ENCODE measurements around the gene IL1R2. TPM values are rescaled to one million over a fixed set of nuclear protein-coding genes. Genes with fewer than 3 reads are reported as not detected.

IL1R2 gene
- total and polyA plus RNA-seq, 2 of the 8 experiments (the other 6 are each of a cell fraction or from before 2014, with no cell fraction given) = 0.06 TPM; not detected in 1

DNA sequence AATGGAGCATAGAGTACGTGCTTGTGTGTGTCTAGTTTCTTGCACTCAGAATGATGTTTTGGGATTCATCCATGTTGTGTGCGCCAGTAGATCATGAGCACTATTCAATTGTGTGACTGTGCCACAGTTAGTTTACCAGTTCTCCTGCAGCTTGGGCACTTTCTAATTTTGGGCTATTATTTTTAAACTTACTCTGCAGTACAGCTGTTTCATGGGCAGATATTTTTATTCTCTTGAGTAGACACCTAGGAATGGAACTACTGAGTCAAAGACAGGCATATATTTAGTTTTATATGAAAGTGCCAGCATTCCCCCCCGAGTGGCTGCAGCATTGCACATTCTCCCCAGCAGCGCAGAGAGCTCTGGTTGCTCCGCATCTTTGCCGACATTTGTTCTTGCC is 74.8 kb downstream of the IL1R2 start:
- Histone ChIP-seq H3K23ac (ENCODE audit: insufficient read length) (no peak overlapping the region), H2BK15ac (ENCODE audit: low read length) (no peak overlapping the region), H3K79me2 (ENCODE audit: control insufficient read depth in 1 of 2, insufficient read depth in 2 of 2, low read length in 2 of 2) (no peaks in the 10 kb centered on the region), H3K27ac (ENCODE audit: low read depth, low read length) (no peak overlapping the region), H3K27me3 (replicated peaks in 1 of 4; ENCODE audit: control insufficient read depth in 3 of 4, extremely low read depth in 1 of 4, insufficient read depth in 3 of 4, low read length in 3 of 4) (no peaks in the 10 kb centered on the region), H3K4ac (replicated peaks; ENCODE audit: insufficient read length, low read depth, low read length) (no peak overlapping the region), H3K36me3 (ENCODE audit: control insufficient read depth in 2 of 4, insufficient read depth in 4 of 4, low read length in 3 of 4) (no peaks in the 10 kb centered on the region), H3K4me1 (replicated peaks in 1 of 4; ENCODE audit: control insufficient read depth in 3 of 4, insufficient read depth in 4 of 4, low read length in 3 of 4) (no peaks in the 10 kb centered on the region; a peak in 1 of 7 replicates), H3K4me2 (ENCODE audit: insufficient read depth in 1 of 2, low read depth in 2 of 2, low read length in 2 of 2) (no peak overlapping the region), H3K23me2 (ENCODE audit: low read depth, low read length) (no peaks in the 10 kb centered on the region; the same call in 1 of the 2 replicates), H4K8ac (ENCODE audit: extremely low read depth, insufficient read depth, low read length) (no peak overlapping the region), H3K4me3 (ENCODE audit: extremely low read depth in 1 of 4, insufficient read depth in 2 of 4, low read depth in 3 of 4, low read length in 4 of 4) (no peak overlapping the region), H3K9me3 (ENCODE audit: insufficient read depth in 2 of 2, low read depth in 1 of 2, low read length in 1 of 2) (no peaks in the 10 kb centered on the region), H2BK120ac (replicated peaks; ENCODE audit: low read depth, low read length) (no peak overlapping the region), H2BK12ac (ENCODE audit: low read depth, low read length) (no peak overlapping the region), H3K79me1 (ENCODE audit: low read depth, low read length) (no peaks in the 10 kb centered on the region), H3K9ac (replicated peaks in 1 of 4; ENCODE audit: extremely low read depth in 1 of 4, low read depth in 3 of 4, low read length in 3 of 4) (no peak overlapping the region), H2BK5ac (ENCODE audit: low read depth, low read length) (no peak overlapping the region), H3K56ac (replicated peaks; ENCODE audit: insufficient read length, low read depth, low read length) (no peak overlapping the region), H4K91ac (replicated peaks; ENCODE audit: insufficient read length, low read length) (no peak overlapping the region), H4K20me1 (replicated peaks in 1 of 2; ENCODE audit: control insufficient read depth in 1 of 2, insufficient read depth in 2 of 2, low read length in 2 of 2) (no peaks in the 10 kb centered on the region), H2AFZ (ENCODE audit: low read length) (no peak overlapping the region), H3K18ac (ENCODE audit: extremely low read depth, low read length) (no peak overlapping the region), H2AK5ac (ENCODE audit: low read depth, low read length) (no peak overlapping the region), H4K5ac (ENCODE audit: insufficient read length, low read depth, low read length) (no peak overlapping the region), H3K14ac (ENCODE audit: insufficient read length) (no peak overlapping the region), H2BK20ac (ENCODE audit: low read length) (no peak overlapping the region)
- FAIRE-seq = no peak
- no peak for DNase-seq (ENCODE audit: low read depth in 1 of 2, low spot score in 2 of 2)
- ChIA-PET POLR2A (ENCODE audit: partially characterized antibody) (no interaction called here), CTCF (ENCODE audit: partially characterized antibody) (interaction anchor here (0.6 to 1.4 kb wide), 4 partner anchors 11 to 882 kb away, joined by 3 to 4 read pairs (median 3); no protein-coding TSS in a partner anchor)
- 73% methylated on average over 6 of the region's 6 CpGs; no CpG with 5 or more reads in 1 of the 2 experiments for WGBS, 2 experiments (ENCODE audit: extremely low coverage in 1 of 2, insufficient coverage in 1 of 2, insufficient read length in 1 of 2, insufficient replicate concordance in 2 of 2, low coverage in 1 of 2, low lambda C conversion rate in 2 of 2, missing lambda C conversion rate in 1 of 2)
- TF ChIP-seq, protein P1, sequence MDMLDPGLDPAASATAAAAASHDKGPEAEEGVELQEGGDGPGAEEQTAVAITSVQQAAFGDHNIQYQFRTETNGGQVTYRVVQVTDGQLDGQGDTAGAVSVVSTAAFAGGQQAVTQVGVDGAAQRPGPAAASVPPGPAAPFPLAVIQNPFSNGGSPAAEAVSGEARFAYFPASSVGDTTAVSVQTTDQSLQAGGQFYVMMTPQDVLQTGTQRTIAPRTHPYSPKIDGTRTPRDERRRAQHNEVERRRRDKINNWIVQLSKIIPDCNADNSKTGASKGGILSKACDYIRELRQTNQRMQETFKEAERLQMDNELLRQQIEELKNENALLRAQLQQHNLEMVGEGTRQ (IDR thresholded peaks at IDR 0.05; ENCODE audit: low read length) = no peak
- TF ChIP-seq, protein P2, sequence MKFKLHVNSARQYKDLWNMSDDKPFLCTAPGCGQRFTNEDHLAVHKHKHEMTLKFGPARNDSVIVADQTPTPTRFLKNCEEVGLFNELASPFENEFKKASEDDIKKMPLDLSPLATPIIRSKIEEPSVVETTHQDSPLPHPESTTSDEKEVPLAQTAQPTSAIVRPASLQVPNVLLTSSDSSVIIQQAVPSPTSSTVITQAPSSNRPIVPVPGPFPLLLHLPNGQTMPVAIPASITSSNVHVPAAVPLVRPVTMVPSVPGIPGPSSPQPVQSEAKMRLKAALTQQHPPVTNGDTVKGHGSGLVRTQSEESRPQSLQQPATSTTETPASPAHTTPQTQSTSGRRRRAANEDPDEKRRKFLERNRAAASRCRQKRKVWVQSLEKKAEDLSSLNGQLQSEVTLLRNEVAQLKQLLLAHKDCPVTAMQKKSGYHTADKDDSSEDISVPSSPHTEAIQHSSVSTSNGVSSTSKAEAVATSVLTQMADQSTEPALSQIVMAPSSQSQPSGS (IDR thresholded peaks at IDR 0.05; ENCODE audit: low read length) = no peak
- TF ChIP-seq SIRT6 (IDR thresholded peaks at IDR 0.05; ENCODE audit: low read length) = no peak
- TF ChIP-seq KDM1A (IDR thresholded peaks at IDR 0.05; ENCODE audit: borderline replicate concordance, low read length) = no peak
- TF ChIP-seq, protein P3, sequence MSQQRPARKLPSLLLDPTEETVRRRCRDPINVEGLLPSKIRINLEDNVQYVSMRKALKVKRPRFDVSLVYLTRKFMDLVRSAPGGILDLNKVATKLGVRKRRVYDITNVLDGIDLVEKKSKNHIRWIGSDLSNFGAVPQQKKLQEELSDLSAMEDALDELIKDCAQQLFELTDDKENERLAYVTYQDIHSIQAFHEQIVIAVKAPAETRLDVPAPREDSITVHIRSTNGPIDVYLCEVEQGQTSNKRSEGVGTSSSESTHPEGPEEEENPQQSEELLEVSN (IDR thresholded peaks at IDR 0.05) = no peak
- TF ChIP-seq CBX8 (IDR thresholded peaks at IDR 0.05; ENCODE audit: borderline replicate concordance, low read depth, low read length) = no peak
- no peak for TF ChIP-seq TAF7 (optimal IDR thresholded peaks at IDR 0.05; ENCODE audit: borderline replicate concordance, low read depth, low read length)
- TF ChIP-seq SIN3A (conservative IDR thresholded peaks at IDR 0.05 in 1 of 2, IDR thresholded peaks at IDR 0.05 in 1 of 2; ENCODE audit: low read depth in 1 of 2, low read length in 2 of 2) = no peak
- TF ChIP-seq HDAC6 (IDR thresholded peaks at IDR 0.05; ENCODE audit: low read depth, low read length) = no peak
- TF ChIP-seq SP4 (IDR thresholded peaks at IDR 0.05; ENCODE audit: low read length) = no peak
- no peak for TF ChIP-seq EGR1 (IDR thresholded peaks at IDR 0.05; ENCODE audit: borderline replicate concordance, low read depth, low read length)
